ENCODE measurements around the gene AGAP3.

The AGAP3 gene

GRCh38 chr7:151060416-151061212 lies 25.7 kb upstream of the AGAP3 start:
- peaks cover 13% of the 10 kb centered on the region for H3K36me3 Mint-ChIP-seq (ENCODE audit: insufficient read depth)
- peaks cover 37 to 41% of the 10 kb centered on the region in 2 donors for H3K4me1 Mint-ChIP-seq (ENCODE audit: low read depth in 2 of 2)
- ATAC-seq (replicated peaks): no peak
- no peak for DNase-seq
- no peaks in the 10 kb centered on the region for H3K27me3 Mint-ChIP-seq
- no peaks in the 10 kb centered on the region for H3K9me3 Mint-ChIP-seq
- peak overlapping the region; percentile 95 to 97 for H3K4me3 Mint-ChIP-seq
- peak overlapping the region; percentile 82 to 97 for H3K27ac Mint-ChIP-seq

GRCh38 chr7:151061213-151062110 lies 24.8 kb upstream of the AGAP3 start:
- peaks cover 13% of the 10 kb centered on the region for H3K36me3 Mint-ChIP-seq (ENCODE audit: insufficient read depth)
- DNase-seq (no peak), ATAC-seq (replicated peaks) (no peak)
- peak overlapping the region; percentile 95 to 97 for H3K4me3 Mint-ChIP-seq
- no peaks in the 10 kb centered on the region for H3K9me3 Mint-ChIP-seq
- peaks cover 37 to 41% of the 10 kb centered on the region in 2 donors for H3K4me1 Mint-ChIP-seq (ENCODE audit: low read depth in 2 of 2)
- H3K27ac Mint-ChIP-seq: peak overlapping the region; percentile 39 to 65
- no peaks in the 10 kb centered on the region for H3K27me3 Mint-ChIP-seq

GRCh38 chr7:151062111-151062398 lies 24.2 kb upstream of the AGAP3 start:
- H3K9me3 Mint-ChIP-seq: no peaks in the 10 kb centered on the region
- no peak for ATAC-seq (replicated peaks)
- peaks cover 15% of the 10 kb centered on the region for H3K36me3 Mint-ChIP-seq (ENCODE audit: insufficient read depth)
- H3K4me1 Mint-ChIP-seq (ENCODE audit: low read depth in 2 of 2): peaks cover 31 to 37% of the 10 kb centered on the region in 2 donors
- H3K4me3 Mint-ChIP-seq: peak overlapping the region in 1 of 2 donors; percentile 95
- H3K27me3 Mint-ChIP-seq: no peaks in the 10 kb centered on the region
- H3K27ac Mint-ChIP-seq: peak overlapping the region in 1 of 2 donors; percentile 39
- DNase-seq: no peak

- Mint-ChIP-seq H3K4me1 (ENCODE audit: low read depth in 2 of 2) (peaks cover 27 to 32% of the 10 kb centered on the region in 2 donors), H3K27me3 (no peaks in the 10 kb centered on the region), H3K27ac (no peak overlapping the region), H3K36me3 (ENCODE audit: insufficient read depth) (peaks cover 20% of the 10 kb centered on the region), H3K4me3 (no peak overlapping the region), H3K9me3 (no peaks in the 10 kb centered on the region)
- ATAC-seq (replicated peaks): no peak
- no peak for DNase-seq
Observed at GRCh38 chr7:151062399-151063211, 23.7 kb upstream of the AGAP3 start.

GRCh38 chr7:151063212-151063561 lies 23.1 kb upstream of the AGAP3 start:
- Mint-ChIP-seq H3K36me3 (ENCODE audit: insufficient read depth) (peaks cover 22% of the 10 kb centered on the region), H3K4me3 (no peak overlapping the region), H3K27me3 (no peaks in the 10 kb centered on the region), H3K4me1 (ENCODE audit: low read depth in 2 of 2) (peaks cover 26 to 31% of the 10 kb centered on the region in 2 donors), H3K9me3 (no peaks in the 10 kb centered on the region), H3K27ac (peak overlapping the region in 1 of 2 donors; percentile 17)
- ATAC-seq (replicated peaks): no peak
- DNase-seq: no peak

- Mint-ChIP-seq H3K36me3 (ENCODE audit: insufficient read depth) (peaks cover 26% of the 10 kb centered on the region), H3K4me1 (ENCODE audit: low read depth in 2 of 2) (peaks cover 17 to 20% of the 10 kb centered on the region in 2 donors), H3K9me3 (no peaks in the 10 kb centered on the region), H3K27ac (no peak overlapping the region), H3K4me3 (no peak overlapping the region), H3K27me3 (no peaks in the 10 kb centered on the region)
- no peak for ATAC-seq (replicated peaks)
- no peak for DNase-seq
Observed at GRCh38 chr7:151064454-151064853, 21.8 kb upstream of the AGAP3 start.

GRCh38 chr7:151064993-151065392 lies 21.3 kb upstream of the AGAP3 start:
- no peak overlapping the region for H3K27ac Mint-ChIP-seq
- no peaks in the 10 kb centered on the region for H3K9me3 Mint-ChIP-seq

GRCh38 chr7:151065516-151065915 lies 20.8 kb upstream of the AGAP3 start:
- ATAC-seq (replicated peaks) (no peak), DNase-seq (no peak)
- Mint-ChIP-seq H3K4me3 (no peak overlapping the region), H3K27ac (no peak overlapping the region), H3K9me3 (no peaks in the 10 kb centered on the region), H3K4me1 (ENCODE audit: low read depth in 2 of 2) (peaks cover 14 to 17% of the 10 kb centered on the region in 2 donors), H3K27me3 (no peaks in the 10 kb centered on the region), H3K36me3 (ENCODE audit: insufficient read depth) (peaks cover 29% of the 10 kb centered on the region)

More at GRCh38 chr7:151064993-151065392, 21.3 kb upstream of the AGAP3 start:
- Mint-ChIP-seq H3K4me3 (no peak overlapping the region), H3K36me3 (ENCODE audit: insufficient read depth) (peaks cover 29% of the 10 kb centered on the region), H3K27me3 (no peaks in the 10 kb centered on the region), H3K4me1 (ENCODE audit: low read depth in 2 of 2) (peaks cover 17 to 19% of the 10 kb centered on the region in 2 donors)
- DNase-seq (no peak), ATAC-seq (replicated peaks) (no peak)

- DNase-seq: no peak
- H3K27ac Mint-ChIP-seq: peak overlapping the region in 1 of 2 donors; percentile 69
- H3K9me3 Mint-ChIP-seq: no peaks in the 10 kb centered on the region
- peaks cover 6 to 10% of the 10 kb centered on the region in 2 donors for H3K4me1 Mint-ChIP-seq (ENCODE audit: low read depth in 2 of 2)
- H3K27me3 Mint-ChIP-seq: no peaks in the 10 kb centered on the region
- no peak for ATAC-seq (replicated peaks)
- H3K36me3 Mint-ChIP-seq (ENCODE audit: insufficient read depth): peaks cover 29% of the 10 kb centered on the region
- no peak overlapping the region for H3K4me3 Mint-ChIP-seq
Observed at GRCh38 chr7:151066273-151066974, 19.9 kb upstream of the AGAP3 start.

- H3K27me3 Mint-ChIP-seq: no peaks in the 10 kb centered on the region
- H3K9me3 Mint-ChIP-seq: no peaks in the 10 kb centered on the region
- H3K4me3 Mint-ChIP-seq: no peak overlapping the region
- no peak overlapping the region for H3K27ac Mint-ChIP-seq
- no peak for DNase-seq
- peaks cover 0 to 5% of the 10 kb centered on the region in 2 donors for H3K4me1 Mint-ChIP-seq (ENCODE audit: low read depth in 2 of 2)
- peaks cover 39% of the 10 kb centered on the region for H3K36me3 Mint-ChIP-seq (ENCODE audit: insufficient read depth)
- ATAC-seq (replicated peaks): no peak
Observed at GRCh38 chr7:151068069-151068773, 18.1 kb upstream of the AGAP3 start.

GRCh38 chr7:151069841-151070573 lies 16.3 kb upstream of the AGAP3 start:
- Mint-ChIP-seq H3K9me3 (no peaks in the 10 kb centered on the region), H3K27ac (no peak overlapping the region), H3K4me3 (no peak overlapping the region), H3K27me3 (no peaks in the 10 kb centered on the region), H3K4me1 (ENCODE audit: low read depth in 2 of 2) (peaks cover 0 to 5% of the 10 kb centered on the region in 2 donors), H3K36me3 (ENCODE audit: insufficient read depth) (peaks cover 50% of the 10 kb centered on the region)
- no peak for ATAC-seq (replicated peaks)
- no peak for DNase-seq

- no peaks in the 10 kb centered on the region for H3K27me3 Mint-ChIP-seq
- DNase-seq: no peak
- no peak overlapping the region for H3K27ac Mint-ChIP-seq
- H3K9me3 Mint-ChIP-seq: no peaks in the 10 kb centered on the region
- H3K4me3 Mint-ChIP-seq: no peak overlapping the region
- H3K36me3 Mint-ChIP-seq (ENCODE audit: insufficient read depth): peaks cover 52% of the 10 kb centered on the region
- peaks cover 0 to 5% of the 10 kb centered on the region in 2 donors for H3K4me1 Mint-ChIP-seq (ENCODE audit: low read depth in 2 of 2)
- no peak for ATAC-seq (replicated peaks)
Observed at GRCh38 chr7:151070574-151070960, 15.7 kb upstream of the AGAP3 start.

All from effector memory CD8-positive, alpha-beta T cell (primary cell).